ENCODE measurements around the gene BHLHA9.

Gene BHLHA9

DNA sequence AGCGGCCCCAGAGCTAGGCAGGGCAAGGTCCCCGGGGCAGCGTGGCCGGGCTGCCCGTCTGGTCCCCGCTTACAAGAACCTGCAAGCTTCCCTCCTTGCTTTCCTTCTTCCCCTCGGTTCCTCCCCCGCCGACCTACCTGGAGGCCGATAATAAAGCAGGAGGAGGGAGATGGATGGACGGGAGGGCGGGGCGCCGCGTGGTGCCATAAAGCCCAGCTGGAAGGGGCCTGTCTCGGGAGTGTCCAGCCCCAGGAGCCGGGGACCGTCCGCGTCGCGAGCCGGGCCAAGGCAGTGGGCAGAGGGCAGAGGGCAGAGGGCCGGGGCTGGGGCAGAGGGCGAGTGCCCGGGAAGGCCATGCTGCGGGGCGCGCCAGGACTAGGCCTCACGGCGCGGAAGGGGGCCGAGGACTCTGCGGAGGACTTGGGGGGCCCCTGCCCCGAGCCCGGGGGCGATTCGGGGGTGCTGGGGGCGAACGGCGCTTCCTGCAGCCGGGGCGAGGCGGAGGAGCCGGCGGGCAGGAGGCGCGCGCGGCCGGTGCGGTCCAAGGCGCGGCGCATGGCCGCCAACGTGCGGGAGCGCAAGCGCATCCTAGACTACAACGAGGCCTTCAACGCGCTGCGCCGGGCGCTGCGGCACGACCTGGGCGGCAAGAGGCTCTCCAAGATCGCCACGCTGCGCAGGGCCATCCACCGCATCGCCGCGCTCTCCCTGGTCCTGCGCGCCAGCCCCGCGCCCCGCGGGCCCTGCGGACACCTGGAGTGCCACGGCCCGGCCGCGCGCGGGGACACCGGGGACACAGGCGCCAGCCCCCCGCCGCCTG, at the start of gene BHLHA9:
TSS of gene BHLHA9 (plus strand) at position 235 of the 820 bp plus-strand sequence. CDS start at position 355, 120 bp downstream.
- no peak for TF ChIP-seq ZFX (IDR thresholded peaks at IDR 0.05)
- TF ChIP-seq, protein P1, sequence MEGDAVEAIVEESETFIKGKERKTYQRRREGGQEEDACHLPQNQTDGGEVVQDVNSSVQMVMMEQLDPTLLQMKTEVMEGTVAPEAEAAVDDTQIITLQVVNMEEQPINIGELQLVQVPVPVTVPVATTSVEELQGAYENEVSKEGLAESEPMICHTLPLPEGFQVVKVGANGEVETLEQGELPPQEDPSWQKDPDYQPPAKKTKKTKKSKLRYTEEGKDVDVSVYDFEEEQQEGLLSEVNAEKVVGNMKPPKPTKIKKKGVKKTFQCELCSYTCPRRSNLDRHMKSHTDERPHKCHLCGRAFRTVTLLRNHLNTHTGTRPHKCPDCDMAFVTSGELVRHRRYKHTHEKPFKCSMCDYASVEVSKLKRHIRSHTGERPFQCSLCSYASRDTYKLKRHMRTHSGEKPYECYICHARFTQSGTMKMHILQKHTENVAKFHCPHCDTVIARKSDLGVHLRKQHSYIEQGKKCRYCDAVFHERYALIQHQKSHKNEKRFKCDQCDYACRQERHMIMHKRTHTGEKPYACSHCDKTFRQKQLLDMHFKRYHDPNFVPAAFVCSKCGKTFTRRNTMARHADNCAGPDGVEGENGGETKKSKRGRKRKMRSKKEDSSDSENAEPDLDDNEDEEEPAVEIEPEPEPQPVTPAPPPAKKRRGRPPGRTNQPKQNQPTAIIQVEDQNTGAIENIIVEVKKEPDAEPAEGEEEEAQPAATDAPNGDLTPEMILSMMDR (conservative IDR thresholded peaks at IDR 0.05), result no peak
- H3K27ac ChIP-seq, result no peak within 1 kb of the TSS

DNA sequence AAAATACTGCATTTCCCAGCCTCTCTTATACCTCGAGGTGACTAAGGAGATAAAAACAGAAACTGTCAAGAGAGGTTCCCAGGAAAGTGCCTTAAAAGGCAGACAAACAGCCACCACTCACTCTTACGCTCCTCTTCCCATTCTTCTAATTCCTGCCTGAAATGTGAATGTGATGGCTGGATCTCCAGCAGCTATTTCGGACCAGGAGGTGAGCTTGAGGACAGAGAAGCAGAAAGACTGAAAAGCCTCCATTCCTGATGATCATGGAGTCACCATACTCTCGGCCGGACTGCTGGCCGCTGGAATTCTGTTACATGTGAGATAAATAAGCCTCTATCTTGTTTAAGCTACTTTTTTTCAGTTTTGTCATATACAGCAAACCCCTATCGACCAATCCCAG, 49.0 kb upstream of the BHLHA9 start:
- TF ChIP-seq ZFX (IDR thresholded peaks at IDR 0.05), result no peak
- TF ChIP-seq, protein P1 (conservative IDR thresholded peaks at IDR 0.05), result no peak
- H3K27ac ChIP-seq, result no peak overlapping the region

DNA sequence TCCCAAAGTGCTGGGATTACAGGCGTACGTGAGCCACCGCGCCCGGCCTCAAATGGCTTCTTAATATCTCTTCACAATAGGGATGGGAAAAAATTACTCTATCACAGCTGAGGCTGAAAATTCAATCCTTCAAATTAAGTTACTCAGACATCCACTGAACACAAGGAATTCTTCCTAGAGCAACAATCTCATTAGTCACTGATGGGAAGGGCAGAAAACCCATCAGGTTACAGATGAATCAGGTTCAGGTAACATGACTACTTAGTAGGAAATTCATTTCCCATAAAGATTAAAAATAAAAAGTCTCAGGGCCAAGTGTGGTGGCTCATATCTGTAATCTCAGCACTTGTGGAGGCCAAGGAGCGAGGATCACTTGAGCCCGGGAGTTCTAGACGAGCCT, 47.9 kb upstream of the BHLHA9 start:
- no peak overlapping the region for H3K27ac ChIP-seq
- no peak for TF ChIP-seq ZFX (IDR thresholded peaks at IDR 0.05)
- TF ChIP-seq, protein P1 (conservative IDR thresholded peaks at IDR 0.05), result no peak

DNA sequence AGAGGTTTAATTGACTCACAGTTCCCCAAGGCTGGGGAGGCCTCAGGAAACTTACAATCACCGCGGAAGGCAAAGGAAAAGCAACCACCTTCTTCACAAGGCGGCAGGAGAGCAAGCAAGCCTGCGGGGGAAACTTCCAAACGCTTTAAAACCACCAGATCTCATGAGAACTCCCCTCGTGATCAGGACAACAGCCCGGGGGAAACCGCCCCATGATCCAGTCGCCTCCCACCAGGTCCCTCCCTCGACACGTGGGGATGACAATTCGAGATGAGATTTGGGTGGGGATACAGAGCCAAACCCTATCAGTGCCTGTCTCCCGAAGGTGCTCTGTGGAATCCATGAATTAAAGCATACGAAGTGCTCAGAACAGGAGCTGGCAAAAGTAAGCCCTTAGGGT, 46.6 kb upstream of the BHLHA9 start:
- peak overlapping the region; percentile 26; the same call in 1 of the 2 replicates for H3K27ac ChIP-seq
- TF ChIP-seq ZFX (IDR thresholded peaks at IDR 0.05), result no peak
- TF ChIP-seq, protein P1 (conservative IDR thresholded peaks at IDR 0.05), result no peak

DNA sequence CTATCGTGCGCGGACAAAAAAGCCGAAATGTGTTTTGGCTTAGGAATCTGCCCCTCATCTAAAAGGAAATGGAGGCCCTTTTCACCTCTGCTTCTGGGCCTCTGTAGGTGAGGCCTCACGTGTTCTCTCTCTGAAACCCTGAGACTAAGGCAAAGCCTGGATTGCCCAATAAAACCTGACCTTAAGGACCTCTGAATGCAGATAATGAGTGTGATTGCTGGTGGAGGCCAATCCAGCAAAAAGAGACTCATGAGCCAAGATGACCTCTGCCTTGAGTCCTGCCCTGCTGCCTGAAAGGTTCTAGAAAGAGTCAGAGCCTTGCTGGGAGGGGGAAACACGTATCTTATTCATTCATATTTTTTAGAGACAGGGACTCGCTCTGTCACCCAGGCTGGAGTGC, 45.9 kb upstream of the BHLHA9 start:
- TF ChIP-seq, protein P1 (conservative IDR thresholded peaks at IDR 0.05), result no peak
- TF ChIP-seq ZFX (IDR thresholded peaks at IDR 0.05), result peak; percentile 22; the same call in 1 of the 2 replicates
- H3K27ac ChIP-seq, result peak overlapping the region; percentile 26

DNA sequence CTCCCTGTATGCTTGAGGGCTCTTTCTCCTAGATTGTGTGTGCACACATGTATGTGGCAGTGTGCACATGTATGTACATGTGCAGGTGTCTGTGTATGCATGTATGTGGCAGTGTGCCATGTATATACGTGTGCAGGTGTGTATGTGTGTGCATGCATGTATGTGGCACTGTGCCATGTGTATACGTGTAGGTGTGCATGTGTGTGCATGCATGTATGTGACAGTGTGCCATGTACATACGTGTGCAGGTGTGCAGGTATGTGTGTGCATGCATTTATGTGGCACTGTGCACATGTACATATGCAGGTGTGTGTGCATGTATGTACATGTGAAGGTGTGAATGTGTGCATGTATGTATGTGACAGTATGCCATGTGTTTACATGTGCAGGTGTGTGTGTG, 43.9 kb upstream of the BHLHA9 start:
- H3K27ac ChIP-seq, result no peak overlapping the region
- TF ChIP-seq, protein P1 (conservative IDR thresholded peaks at IDR 0.05), result no peak
- TF ChIP-seq ZFX (IDR thresholded peaks at IDR 0.05), result no peak

DNA sequence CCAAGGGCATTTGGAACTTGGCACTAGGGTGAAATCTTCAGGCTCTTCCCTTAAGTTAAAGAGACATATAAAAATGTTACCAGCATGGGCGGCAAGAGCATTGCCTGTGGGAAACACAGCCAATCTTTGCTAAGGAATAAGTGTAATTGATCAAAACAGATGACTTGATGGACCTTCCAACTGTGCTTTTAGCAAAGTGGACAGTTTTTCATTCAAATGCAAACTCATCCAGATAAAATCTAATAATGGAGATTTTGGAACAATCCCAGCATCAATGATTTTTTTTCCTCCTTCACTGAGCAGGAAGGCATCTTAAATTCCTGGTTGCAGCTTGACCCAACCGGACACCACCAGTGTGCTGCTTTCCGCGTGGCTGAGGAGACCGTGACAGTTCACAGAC, 42.9 kb upstream of the BHLHA9 start:
- H3K27ac ChIP-seq, result peak overlapping the region; percentile 4; the same call in 1 of the 2 replicates
- TF ChIP-seq ZFX (IDR thresholded peaks at IDR 0.05), result no peak
- TF ChIP-seq, protein P1 (conservative IDR thresholded peaks at IDR 0.05), result no peak

Data from C4-2B (cell line).